GM12878 (cell line): ENCODE measurements around the gene ZMAT3. TPM values are rescaled to one million over a fixed set of nuclear protein-coding genes. Genes with fewer than 3 reads are reported as not detected.
A peak's percentile ranks its signal among the peaks of the same experiment; 100 is the strongest.

Experiments
- ATF7 ChIP-seq: fragments of 450-650 bp; IDR thresholded peaks from 2 replicates; pipeline ENCODE4 v1.6.1; 2016; ENCODE audit warnings: low read depth, mild to moderate bottlenecking
- BHLHE40 ChIP-seq, 2 experiments: fragments of 450-650 bp in 1 of 2; IDR thresholded peaks; 2 replicates each; pipeline ENCODE4 v1.6.1; 2011 to 2017; ENCODE audit warnings: low read depth in 2 of 2, borderline replicate concordance in 1 of 2, improper control_type of control experiment in 1 of 2, low read length in 1 of 2, mild to moderate bottlenecking in 1 of 2
- BRCA1 ChIP-seq: IDR thresholded peaks from 2 replicates; pipeline ENCODE4 v1.6.1; 2011; ENCODE audit warnings: low read depth, low read length, improper control_type of control experiment
- CREB1 ChIP-seq: IDR thresholded peaks from 2 replicates; pipeline ENCODE4 v1.6.1; 2012; ENCODE audit warnings: low read depth, mild to moderate bottlenecking, inconsistent platforms
- E4F1 ChIP-seq: fragments of 450-650 bp; IDR thresholded peaks from 2 replicates; pipeline ENCODE4 v1.6.1; 2018; ENCODE audit warnings: borderline replicate concordance, mild to moderate bottlenecking; ENCODE audit not compliant: partially characterized antibody
- EP300 ChIP-seq, 2 experiments: fragments of 150-350 bp in 1 of 2; IDR thresholded peaks; 2 replicates each; pipeline ENCODE4 v1.6.1; 2011 to 2012; ENCODE audit warnings: low read depth in 2 of 2, low read length in 2 of 2, borderline replicate concordance in 1 of 2, improper control_type of control experiment in 1 of 2, inconsistent platforms in 1 of 2; ENCODE audit not compliant: control insufficient read depth in 1 of 2
- FOS ChIP-seq: IDR thresholded peaks from 3 replicates; pipeline ENCODE4 v1.6.1; 2011; ENCODE audit warnings: borderline replicate concordance; ENCODE audit not compliant: insufficient read length; ENCODE audit errors: extremely low read depth
- HDGF ChIP-seq: fragments of 450-650 bp; IDR thresholded peaks from 2 replicates; pipeline ENCODE4 v1.6.1; 2016; ENCODE audit warnings: antibody characterized with exemption
- IKZF1 ChIP-seq: fragments of 450-650 bp; conservative IDR thresholded peaks from 2 replicates; pipeline ENCODE4 v1.6.1; 2017; ENCODE audit warnings: antibody characterized with exemption, mild to moderate bottlenecking
- IRF4 ChIP-seq: IDR thresholded peaks from 2 replicates; pipeline ENCODE4 v1.6.1; 2011; ENCODE audit warnings: low read depth, low read length
- MAX ChIP-seq: IDR thresholded peaks from 2 replicates; pipeline ENCODE4 v1.6.1; 2012; ENCODE audit warnings: low read depth, low read length, improper control_type of control experiment
- PML ChIP-seq: IDR thresholded peaks from 2 replicates; pipeline ENCODE4 v1.6.1; 2012; ENCODE audit warnings: low read length, inconsistent platforms
- REST ChIP-seq: IDR thresholded peaks from 2 replicates; pipeline ENCODE4 v1.6.1; 2012; ENCODE audit warnings: mild to moderate bottlenecking, low read depth, low read length
- RUNX3 ChIP-seq: IDR thresholded peaks from 2 replicates; pipeline ENCODE4 v1.6.1; 2012; ENCODE audit warnings: low read length, inconsistent platforms
- SP1 ChIP-seq: IDR thresholded peaks from one replicate; pipeline ENCODE4 v1.6.1; 2011; ENCODE audit warnings: low read depth, low read length
- SPI1 ChIP-seq: IDR thresholded peaks from 2 replicates; pipeline ENCODE4 v1.6.1; 2011; ENCODE audit warnings: low read depth, mild to moderate bottlenecking, low read length, moderate library complexity, borderline replicate concordance; ENCODE audit not compliant: insufficient read depth
- SREBF2 ChIP-seq: IDR thresholded peaks from 2 replicates; pipeline ENCODE4 v1.6.1; 2012; ENCODE audit warnings: mild to moderate bottlenecking, low read length
- STAT3 ChIP-seq: IDR thresholded peaks from 2 replicates; pipeline ENCODE4 v1.6.1; 2011; ENCODE audit warnings: low read depth, low read length, improper control_type of control experiment
- USF1 ChIP-seq: IDR thresholded peaks from 2 replicates; pipeline ENCODE4 v1.6.1; 2011; ENCODE audit warnings: borderline replicate concordance, low read depth, mild to moderate bottlenecking, moderate library complexity, mixed read lengths, low read length; ENCODE audit not compliant: insufficient read depth; ENCODE audit errors: extremely low read length
- USF2 ChIP-seq: IDR thresholded peaks from 2 replicates; pipeline ENCODE4 v1.6.1; 2011; ENCODE audit warnings: low read depth, low read length, improper control_type of control experiment, borderline replicate concordance
- ZNF207 ChIP-seq: fragments of 450-650 bp; IDR thresholded peaks from 2 replicates; pipeline ENCODE4 v1.6.1; 2014; ENCODE audit warnings: antibody characterized with exemption, mild to moderate bottlenecking, borderline replicate concordance
- polyA plus RNA-seq, 11 experiments: library from polyadenylated mRNA; depleted of rRNA in 4 of 11; unstranded in 6 of 11; stranded (reverse) in 5 of 11; fragments of >200 nt; fragmentation: Nextera tagmentation in 4 of 11; fragmentation: Illumina TruSeq in 1 of 11; extraction: Ambion mirVana in 4 of 11; extraction: Trizol in 1 of 11; gene quantifications; 1 replicate in 1 of 11; 2 replicates in 10 of 11; pipeline versions ENCODE4 v1.2.1 to v1.2.3, GENCODE V29; 2011 to 2016; ENCODE audit warnings: inconsistent platforms in 2 of 11, missing spikeins in 2 of 11, low read depth in 1 of 11
- total RNA-seq, 4 experiments: library from RNA; depleted of rRNA in 3 of 4; stranded (reverse); fragments of >200 nt in 3 of 4; fragmentation: Illumina TruSeq in 1 of 4; extraction: Trizol in 1 of 4; gene quantifications; 2 replicates each; pipeline versions ENCODE4 v1.2.1 to v1.2.3, GENCODE V29; 2013 to 2021

Gene ZMAT3
- total and polyA plus RNA-seq, 10 of the 15 experiments (the other 5 are each of a cell fraction or from before 2014, with no cell fraction given) = 6.2 to 55.9 (median 25.8) TPM

GRCh38 chr3:179046497-179047353, 24.9 kb downstream of the ZMAT3 start (continued):
- TF ChIP-seq BRCA1 (no peak), SPI1 (peak; percentile 82), USF1 (no peak), MAX (no peak; the same call in 1 of the 2 replicates), ZNF207 (no peak), IRF4 (peak; percentile 81), SP1 (peak; percentile 61), USF2 (no peak), PML (no peak), FOS (no peak), SREBF2 (no peak), RUNX3 (peak; percentile 94), HDGF (peak; percentile 91), STAT3 (peak; percentile 69; the same call in 1 of the 2 replicates), CREB1 (no peak), IKZF1 (peak; percentile 89), E4F1 (no peak), ATF7 (peak; percentile 78), REST (no peak), EP300 (IDR thresholded peaks at IDR 0.05; ENCODE audit: borderline replicate concordance in 1 of 2, control insufficient read depth in 1 of 2, low read depth in 2 of 2, low read length in 2 of 2) (peak in 1 of 2 experiments; percentile 75; a peak in 2 of 4 replicates), BHLHE40 (IDR thresholded peaks at IDR 0.05; ENCODE audit: borderline replicate concordance in 1 of 2, low read depth in 2 of 2, low read length in 1 of 2) (peak; percentile 23 to 74; a peak in 3 of 4 replicates)
